Neural cell (in vitro differentiated cells): ENCODE measurements around the gene MAP3K7.

Experiments
- EP300 ChIP-seq: fragments of 450-650 bp; conservative IDR thresholded peaks from 2 replicates; pipeline ENCODE4 v1.6.1; 2014; ENCODE audit warnings: antibody characterized with exemption, mild to moderate bottlenecking, moderate library complexity; ENCODE audit not compliant: poor library complexity, severe bottlenecking
- EZH2 ChIP-seq: fragments of 200-600, 300-800 bp; shearing (Covaris generic), sonication (generic); IDR thresholded peaks from 2 replicates; pipeline ENCODE4 v1.6.1; 2014; ENCODE audit warnings: antibody characterized with exemption, low read length, borderline replicate concordance, mild to moderate bottlenecking; ENCODE audit not compliant: insufficient read depth, poor library complexity, severe bottlenecking
- POLR2AphosphoS5 ChIP-seq: IDR thresholded peaks from 2 replicates; pipeline ENCODE4 v1.6.1; 2012
- TAF1 ChIP-seq: IDR thresholded peaks from 2 replicates; pipeline ENCODE4 v1.6.1; 2012; ENCODE audit warnings: low read depth
- TF ChIP-seq, protein P1 (sequence below): fragments of 450-650 bp; IDR thresholded peaks from 2 replicates; pipeline ENCODE4 v1.5.1; 2014; ENCODE audit warnings: antibody characterized with exemption, mild to moderate bottlenecking, moderate library complexity; ENCODE audit not compliant: poor library complexity, severe bottlenecking
- TF ChIP-seq, protein P2 (sequence below): IDR thresholded peaks from 2 replicates; pipeline ENCODE4 v1.6.1; 2012; ENCODE audit warnings: borderline replicate concordance

- TF ChIP-seq, protein P1, sequence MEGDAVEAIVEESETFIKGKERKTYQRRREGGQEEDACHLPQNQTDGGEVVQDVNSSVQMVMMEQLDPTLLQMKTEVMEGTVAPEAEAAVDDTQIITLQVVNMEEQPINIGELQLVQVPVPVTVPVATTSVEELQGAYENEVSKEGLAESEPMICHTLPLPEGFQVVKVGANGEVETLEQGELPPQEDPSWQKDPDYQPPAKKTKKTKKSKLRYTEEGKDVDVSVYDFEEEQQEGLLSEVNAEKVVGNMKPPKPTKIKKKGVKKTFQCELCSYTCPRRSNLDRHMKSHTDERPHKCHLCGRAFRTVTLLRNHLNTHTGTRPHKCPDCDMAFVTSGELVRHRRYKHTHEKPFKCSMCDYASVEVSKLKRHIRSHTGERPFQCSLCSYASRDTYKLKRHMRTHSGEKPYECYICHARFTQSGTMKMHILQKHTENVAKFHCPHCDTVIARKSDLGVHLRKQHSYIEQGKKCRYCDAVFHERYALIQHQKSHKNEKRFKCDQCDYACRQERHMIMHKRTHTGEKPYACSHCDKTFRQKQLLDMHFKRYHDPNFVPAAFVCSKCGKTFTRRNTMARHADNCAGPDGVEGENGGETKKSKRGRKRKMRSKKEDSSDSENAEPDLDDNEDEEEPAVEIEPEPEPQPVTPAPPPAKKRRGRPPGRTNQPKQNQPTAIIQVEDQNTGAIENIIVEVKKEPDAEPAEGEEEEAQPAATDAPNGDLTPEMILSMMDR = no peak
- TF ChIP-seq EZH2 = no peak
- TF ChIP-seq EP300 = no peak
- TF ChIP-seq POLR2AphosphoS5 = no peak
- TF ChIP-seq, protein P2, sequence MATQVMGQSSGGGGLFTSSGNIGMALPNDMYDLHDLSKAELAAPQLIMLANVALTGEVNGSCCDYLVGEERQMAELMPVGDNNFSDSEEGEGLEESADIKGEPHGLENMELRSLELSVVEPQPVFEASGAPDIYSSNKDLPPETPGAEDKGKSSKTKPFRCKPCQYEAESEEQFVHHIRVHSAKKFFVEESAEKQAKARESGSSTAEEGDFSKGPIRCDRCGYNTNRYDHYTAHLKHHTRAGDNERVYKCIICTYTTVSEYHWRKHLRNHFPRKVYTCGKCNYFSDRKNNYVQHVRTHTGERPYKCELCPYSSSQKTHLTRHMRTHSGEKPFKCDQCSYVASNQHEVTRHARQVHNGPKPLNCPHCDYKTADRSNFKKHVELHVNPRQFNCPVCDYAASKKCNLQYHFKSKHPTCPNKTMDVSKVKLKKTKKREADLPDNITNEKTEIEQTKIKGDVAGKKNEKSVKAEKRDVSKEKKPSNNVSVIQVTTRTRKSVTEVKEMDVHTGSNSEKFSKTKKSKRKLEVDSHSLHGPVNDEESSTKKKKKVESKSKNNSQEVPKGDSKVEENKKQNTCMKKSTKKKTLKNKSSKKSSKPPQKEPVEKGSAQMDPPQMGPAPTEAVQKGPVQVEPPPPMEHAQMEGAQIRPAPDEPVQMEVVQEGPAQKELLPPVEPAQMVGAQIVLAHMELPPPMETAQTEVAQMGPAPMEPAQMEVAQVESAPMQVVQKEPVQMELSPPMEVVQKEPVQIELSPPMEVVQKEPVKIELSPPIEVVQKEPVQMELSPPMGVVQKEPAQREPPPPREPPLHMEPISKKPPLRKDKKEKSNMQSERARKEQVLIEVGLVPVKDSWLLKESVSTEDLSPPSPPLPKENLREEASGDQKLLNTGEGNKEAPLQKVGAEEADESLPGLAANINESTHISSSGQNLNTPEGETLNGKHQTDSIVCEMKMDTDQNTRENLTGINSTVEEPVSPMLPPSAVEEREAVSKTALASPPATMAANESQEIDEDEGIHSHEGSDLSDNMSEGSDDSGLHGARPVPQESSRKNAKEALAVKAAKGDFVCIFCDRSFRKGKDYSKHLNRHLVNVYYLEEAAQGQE = no peak
- TF ChIP-seq TAF1 = no peak
Measured at GRCh38 chr6:90578894-90579549, 7.8 kb downstream of the MAP3K7 start.
